B cell (primary cell): ENCODE measurements around the gene TMEM79. TPM values are rescaled to one million over a fixed set of nuclear protein-coding genes. Genes with fewer than 3 reads are reported as not detected.
A peak's percentile ranks its signal among the peaks of the same experiment; 100 is the strongest.

Experiments
- ATAC-seq: fragments of 200-7000 bp; cut with Tn5 transposase; one replicate; pipeline ENCODE4 v1.10.0; 2021; ENCODE audit warnings: low read depth, mild to moderate bottlenecking, moderate number of reproducible peaks, moderate library complexity
- CTCF ChIA-PET: fragments of 350-600 bp; sonication (Branson Sonifier 250); formaldehyde crosslinking; loops from one replicate; lab custom pipeline; 2021; ENCODE audit warnings: antibody characterized with exemption, inconsistent platforms; lab: Charles Lee
- POLR2A ChIA-PET: fragments of 350-600 bp; sonication (Branson Sonifier 250); formaldehyde crosslinking; loops from one replicate; lab custom pipeline; 2021; ENCODE audit warnings: antibody characterized with exemption; lab: Charles Lee
- DNase-seq: peaks from one replicate; pipeline ENCODE4 v3.0.0; 2013
- H2AFZ ChIP-seq: 2 replicates; pipeline ENCODE4 v1.6.1; 2012; ENCODE audit warnings: mild to moderate bottlenecking, low read depth, low read length; ENCODE audit not compliant: insufficient read depth, poor library complexity, severe bottlenecking
- H3K27ac ChIP-seq, 2 donors: 1 replicate in 1 of 2; 2 replicates in 1 of 2; pipeline ENCODE4 v1.5.1; 2012 to 2013; ENCODE audit warnings: low read length in 2 of 2, mild to moderate bottlenecking in 2 of 2, moderate library complexity in 1 of 2
- H3K27me3 ChIP-seq, 4 experiments: fragments of 200-600 bp in 1 of 4; sonication (generic) in 1 of 4; replicated peaks in 1 of 4; 1 replicate in 2 of 4; 2 replicates in 2 of 4; pipeline versions ENCODE4 v1.6.1 to v1.7.0; 2013 to 2016; ENCODE audit warnings: low read length in 3 of 4, mild to moderate bottlenecking in 2 of 4, mixed read lengths in 1 of 4, moderate library complexity in 1 of 4; ENCODE audit not compliant: insufficient read depth in 4 of 4, control insufficient read depth in 3 of 4; ENCODE audit errors: control extremely low read depth in 1 of 4
- H3K36me3 ChIP-seq, 2 experiments: replicated peaks in 1 of 2; 1 replicate in 1 of 2; 2 replicates in 1 of 2; pipeline versions ENCODE4 v1.6.1 to v1.7.1; 2013; ENCODE audit warnings: low read length in 1 of 2; ENCODE audit not compliant: insufficient read depth in 2 of 2, control insufficient read depth in 1 of 2; ENCODE audit errors: control extremely low read depth in 1 of 2, extremely low read depth in 1 of 2
- H3K4me1 ChIP-seq, 2 donors: fragments of 200-600 bp in 1 of 2; sonication (generic) in 1 of 2; 1 replicate in 1 of 2; 2 replicates in 1 of 2; pipeline versions ENCODE4 v1.5.1 to v1.6.1; 2013 to 2017; ENCODE audit warnings: low read length in 2 of 2; ENCODE audit not compliant: control insufficient read depth in 2 of 2, insufficient read depth in 2 of 2
- H3K4me2 ChIP-seq: replicated peaks from 2 replicates; pipeline ENCODE3; 2012; ENCODE audit warnings: mild to moderate bottlenecking, low read depth, low read length; ENCODE audit not compliant: poor library complexity, severe bottlenecking
- H3K4me3 ChIP-seq, 5 experiments: fragments of 200-600 bp in 1 of 5; sonication (generic) in 1 of 5; 1 replicate in 3 of 5; 2 replicates in 2 of 5; pipeline versions ENCODE4 v1.5.1 to v1.7.0; 2011 to 2016; ENCODE audit warnings: low read length in 4 of 5, mild to moderate bottlenecking in 4 of 5, low read depth in 2 of 5, control low read depth in 1 of 5, moderate library complexity in 1 of 5; ENCODE audit not compliant: insufficient read depth in 1 of 5; ENCODE audit errors: control extremely low read depth in 1 of 5, extremely low read depth in 1 of 5
- H3K79me2 ChIP-seq: fragments of 200-600 bp; sonication (generic); one replicate; pipeline ENCODE4 v1.6.0; 2016; ENCODE audit warnings: low read length; ENCODE audit not compliant: control insufficient read depth, insufficient read depth
- H3K9ac ChIP-seq: fragments of 200-600 bp; sonication (generic); 2 replicates; pipeline ENCODE4 v1.6.1; 2017; ENCODE audit warnings: mild to moderate bottlenecking, low read length, moderate library complexity
- H3K9me3 ChIP-seq, 3 donors: one replicate each; pipeline versions ENCODE4 v1.6.1 to v1.7.1; 2013; ENCODE audit warnings: low read length in 2 of 3; ENCODE audit not compliant: control insufficient read depth in 2 of 3, insufficient read depth in 1 of 3; ENCODE audit errors: control extremely low read depth in 1 of 3
- H4K20me1 ChIP-seq: 2 replicates; pipeline ENCODE4 v1.6.0; 2012; ENCODE audit warnings: mild to moderate bottlenecking, low read length; ENCODE audit not compliant: insufficient read depth, control insufficient read depth, poor library complexity, severe bottlenecking
- H3K27ac Mint-ChIP-seq: one replicate; pipeline ENCODE4 v1.8.0; 2021; ENCODE audit warnings: mixed read lengths
- H3K27me3 Mint-ChIP-seq: one replicate; pipeline ENCODE4 v1.8.0; 2021; ENCODE audit warnings: mixed read lengths
- H3K4me1 Mint-ChIP-seq: one replicate; pipeline ENCODE4 v1.8.0; 2021; ENCODE audit warnings: mixed read lengths
- H3K4me3 Mint-ChIP-seq: one replicate; pipeline ENCODE4 v1.8.0; 2021; ENCODE audit warnings: mixed read lengths
- H3K9me3 Mint-ChIP-seq: one replicate; pipeline ENCODE4 v1.8.0; 2022; ENCODE audit warnings: mixed read lengths; ENCODE audit not compliant: insufficient read depth
- CTCF ChIP-seq: fragments of 200-600 bp; IDR thresholded peaks from one replicate; pipeline ENCODE4 v1.8.0; 2022; ENCODE audit warnings: antibody characterized with exemption, mild to moderate bottlenecking
- EZH2 ChIP-seq: IDR thresholded peaks from 2 replicates; pipeline ENCODE4 v1.6.1; 2012; ENCODE audit warnings: borderline replicate concordance, low read depth, mild to moderate bottlenecking, moderate library complexity, low read length; ENCODE audit not compliant: insufficient read depth, poor library complexity, severe bottlenecking
- WGBS: methylation state at CpG from one replicate; pipeline ENCODE4 v1.1.5; 2013; ENCODE audit warnings: missing lambda C conversion rate; ENCODE audit not compliant: insufficient coverage; 5-methylcytosine and 5-hydroxymethylcytosine counted together
- intact Hi-C: fragments of 100-400 bp; cut with micrococcal nuclease; formaldehyde crosslinking; loops from one replicate; pipeline ENCODE4 v1.10.0; 2022
- polyA plus RNA-seq: library from polyadenylated mRNA; depleted of rRNA; stranded (reverse); fragments of >200 nt; gene quantifications from 2 replicates; pipeline ENCODE4 v1.2.3, GENCODE V29; 2012
- total RNA-seq, 2 donors: library from RNA; stranded (reverse); fragments of 120-200 nt in 1 of 2; gene quantifications; 1 replicate in 1 of 2; 2 replicates in 1 of 2; pipeline versions ENCODE4 v1.2.3 to v1.2.4, GENCODE V29; 2013 to 2022

The TMEM79 gene
- total and polyA plus RNA-seq, 2 donors (not counting 1 experiment from before 2014, with no cell fraction given) = 11.5 to 19.1 TPM

- H3K79me2 ChIP-seq = peaks cover 57% of the 10 kb centered on the region
- H2AFZ ChIP-seq = peak overlapping the region; percentile 86
- CTCF ChIA-PET = interaction anchor here (0.9 to 1.9 kb wide), 6 partner anchors 58 to 230 kb away, joined by 3 to 6 read pairs (median 4); partner anchors contain the start of genes PMF1 and UBQLN4
These were observed 604 bp upstream of the TMEM79 start for GRCh38 chr1:156283521-156283920.

More at GRCh38 chr1:156283521-156283920, 604 bp upstream of the TMEM79 start:
- Histone ChIP-seq H3K4me1 (peaks cover 20 to 28% of the 10 kb centered on the region in 2 donors), H3K36me3 (peaks cover 0 to 12% of the 10 kb centered on the region in 2 experiments), H3K4me3 (peak overlapping the region; percentile 74 to 99 (median 86)), H3K27ac (peak overlapping the region in 1 of 2 donors; percentile 89), H3K9ac (peak overlapping the region; percentile 91), H3K4me2 (peak overlapping the region; percentile 80), H4K20me1 (peaks cover 21% of the 10 kb centered on the region), H3K9me3 (no peaks in the 10 kb centered on the region), H3K27me3 (no peaks in the 10 kb centered on the region)
- H3K27ac Mint-ChIP-seq = peak overlapping the region; percentile 98
- H3K9me3 Mint-ChIP-seq = no peaks in the 10 kb centered on the region
- TF ChIP-seq CTCF (no peak), EZH2 (no peak)
- intact Hi-C loops = loop anchor here (5.0 kb wide), 1 partner anchor 1956 kb away; the partner anchor contains the start of gene ATP8B2
- peaks cover 39% of the 10 kb centered on the region for H3K4me1 Mint-ChIP-seq
- DNase-seq (no peak), ATAC-seq (no peak)
- H3K27me3 Mint-ChIP-seq = no peaks in the 10 kb centered on the region
- POLR2A ChIA-PET = interaction anchor here (1.1 to 2.8 kb wide), 2 partner anchors 11 to 71 kb away, joined by 3 to 9 read pairs; partner anchors contain the start of gene PMF1
- H3K4me3 Mint-ChIP-seq = peak overlapping the region; percentile 98
- 100% methylated on average over 1 of the region's 1 CpG for WGBS
